Forelimb muscle (tissue), 1 donor: Measurements from ENCODE around the gene SLC27A6. TPM values are rescaled to one million over a fixed set of nuclear protein-coding genes. Genes with fewer than 3 reads are reported as not detected.

Experiments
- DNase-seq: peaks from one replicate; pipeline ENCODE4 v3.0.0-alpha.2; 2013; ENCODE audit warnings: low read depth
- polyA plus RNA-seq: library from polyadenylated mRNA; unstranded; fragments of 120-200 nt; gene quantifications from one replicate; pipeline ENCODE4 v1.2.1, GENCODE V29; 2013; ENCODE audit not compliant: insufficient read length

Gene SLC27A6
- polyA plus RNA-seq, 1 donor: 1.0 TPM

GRCh38 chr5:129063483-129064113 is 98.3 kb downstream of the SLC27A6 start:
- no peak for DNase-seq

GRCh38 chr5:129065721-129066120 is 100.4 kb downstream of the SLC27A6 start:
- no peak for DNase-seq

- no peak for DNase-seq
These were observed 102.5 kb downstream of the SLC27A6 start for GRCh38 chr5:129067745-129068144.

GRCh38 chr5:129069292-129069691 is 104.0 kb downstream of the SLC27A6 start:
- no peak for DNase-seq

GRCh38 chr5:129073111-129073510 is 107.8 kb downstream of the SLC27A6 start:
- DNase-seq: no peak

GRCh38 chr5:129074903-129075302 is 109.6 kb downstream of the SLC27A6 start:
- peak; percentile 58 for DNase-seq

GRCh38 chr5:129077433-129078075 is 112.3 kb downstream of the SLC27A6 start:
- DNase-seq: no peak

GRCh38 chr5:129078247-129078646 is 113.0 kb downstream of the SLC27A6 start:
- no peak for DNase-seq

- DNase-seq: no peak
These were observed 113.4 kb downstream of the SLC27A6 start for GRCh38 chr5:129078660-129079059.

GRCh38 chr5:129079496-129079895 is 114.2 kb downstream of the SLC27A6 start:
- no peak for DNase-seq

GRCh38 chr5:129080766-129081165 is 115.5 kb downstream of the SLC27A6 start:
- DNase-seq: no peak

- no peak for DNase-seq
These were observed 117.2 kb downstream of the SLC27A6 start for GRCh38 chr5:129082225-129083136.

Other genes with a start within 250 kb of the SLC27A6 start
- 24.8 TPM for gene ISOC1, start 129.3 kb downstream of the SLC27A6 start, polyA plus RNA-seq